ENCODE data around the gene DAZL. TPM values are rescaled to one million over a fixed set of nuclear protein-coding genes. Genes with fewer than 3 reads are reported as not detected.

Gene DAZL
- total RNA-seq, 1 experiment from 2014 or later, result not detected

DNA sequence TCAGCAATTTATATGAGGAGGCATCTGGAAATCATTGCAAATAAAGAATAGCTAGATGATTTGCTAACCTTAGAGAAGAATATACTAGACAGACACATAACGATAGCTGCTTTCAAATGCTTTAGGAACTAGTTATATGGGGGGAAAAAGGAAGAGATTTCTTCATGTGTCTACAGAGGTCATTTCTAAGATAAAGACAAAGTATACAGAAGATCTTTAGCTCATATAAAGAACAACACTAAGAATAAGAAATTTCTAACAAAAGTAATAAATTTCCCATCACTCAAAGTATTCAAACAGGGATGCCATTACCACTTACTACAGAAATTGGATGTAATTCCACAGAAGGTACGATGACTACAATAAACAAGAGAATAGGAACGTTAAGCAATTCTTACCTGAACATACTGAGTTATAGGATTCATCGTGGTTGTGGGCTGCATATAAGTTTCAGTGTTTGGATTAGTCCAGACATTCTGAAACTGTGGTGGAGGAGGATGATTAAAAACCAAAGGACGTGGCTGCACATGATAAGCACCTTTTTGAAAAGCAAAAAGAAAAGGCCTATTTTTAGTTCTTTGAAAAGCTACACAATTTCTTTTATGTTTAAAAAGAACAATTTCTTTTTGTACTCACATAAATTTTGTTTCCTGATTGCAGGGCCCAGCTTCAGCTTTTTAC, 8.7 kb downstream of the DAZL start:
- DNase-seq (ENCODE audit: low read depth), result no peak

DNA sequence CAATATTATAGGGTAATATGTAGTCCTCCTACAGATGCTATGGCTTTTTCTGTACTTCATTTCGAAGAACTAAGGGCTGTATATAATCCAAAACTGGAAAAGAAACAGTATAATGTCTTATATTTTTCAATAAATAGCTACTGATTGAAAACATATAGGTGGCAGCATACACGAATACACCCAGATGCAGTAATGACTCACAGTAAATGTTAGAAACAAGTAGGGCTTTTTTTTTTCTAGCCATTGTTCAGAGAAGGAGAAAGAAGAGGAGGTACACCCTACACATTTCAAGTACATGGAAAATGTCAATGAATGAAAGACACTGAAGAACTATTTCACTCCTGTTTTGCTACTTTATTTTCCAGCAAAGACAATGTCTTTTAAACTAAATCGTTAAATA, 9.4 kb downstream of the DAZL start:
- DNase-seq (ENCODE audit: low read depth), result peak; percentile 6

DNA sequence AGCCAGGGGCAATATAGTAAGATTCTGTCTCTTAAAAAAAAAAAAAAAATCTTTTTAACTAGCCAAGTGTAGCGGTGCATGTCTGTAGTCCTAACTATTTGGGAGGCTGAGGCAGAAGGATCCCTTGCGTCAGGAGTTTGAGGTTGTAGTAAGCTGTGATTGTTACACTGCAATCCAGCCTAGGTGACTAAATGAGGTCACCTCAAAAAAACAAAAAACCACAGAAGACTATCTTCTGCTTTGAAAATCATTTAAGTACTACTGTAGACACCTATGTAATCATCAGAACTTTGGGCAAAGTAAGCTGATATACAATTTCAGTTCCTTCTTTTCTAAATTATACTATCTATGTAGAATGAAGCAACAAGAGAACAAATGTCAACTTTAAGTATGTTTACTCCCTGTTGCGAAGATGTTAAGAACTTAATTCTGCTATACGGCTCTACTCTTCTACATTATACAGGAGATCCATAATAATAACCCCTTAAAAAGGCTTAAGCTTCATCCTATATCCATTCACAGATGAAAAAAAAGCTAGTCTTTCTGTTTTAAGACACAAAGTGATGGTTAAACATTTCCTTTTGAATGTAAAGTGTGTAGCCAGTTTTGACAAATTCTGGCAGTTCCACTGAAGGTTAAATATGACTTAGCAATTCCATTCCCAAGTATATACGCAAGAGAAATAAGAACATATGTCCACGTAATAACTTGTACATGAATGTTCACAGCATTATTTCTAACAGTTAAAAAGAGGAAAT, 15.2 kb downstream of the DAZL start:
- DNase-seq (ENCODE audit: low read depth), result no peak

DNA sequence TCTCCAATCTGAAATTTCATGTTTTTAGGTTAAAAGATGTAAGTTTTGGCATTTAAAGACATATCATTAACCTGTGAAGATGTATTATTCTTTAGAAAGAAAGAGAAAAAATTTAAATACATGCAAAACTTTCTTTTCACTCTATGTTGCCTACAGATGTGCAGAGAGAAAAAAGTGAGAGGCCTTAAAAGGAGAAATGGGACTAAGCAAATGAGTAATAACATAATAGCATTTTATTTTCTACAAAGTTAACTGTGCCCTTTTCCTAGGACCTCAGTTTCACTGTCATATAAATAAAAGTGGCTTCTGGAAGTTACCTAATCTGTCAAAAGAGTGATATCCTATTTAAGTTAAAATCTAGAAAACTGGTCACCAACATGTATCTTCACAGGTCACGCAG, 16.1 kb downstream of the DAZL start:
- DNase-seq (ENCODE audit: low read depth), result no peak

DNA sequence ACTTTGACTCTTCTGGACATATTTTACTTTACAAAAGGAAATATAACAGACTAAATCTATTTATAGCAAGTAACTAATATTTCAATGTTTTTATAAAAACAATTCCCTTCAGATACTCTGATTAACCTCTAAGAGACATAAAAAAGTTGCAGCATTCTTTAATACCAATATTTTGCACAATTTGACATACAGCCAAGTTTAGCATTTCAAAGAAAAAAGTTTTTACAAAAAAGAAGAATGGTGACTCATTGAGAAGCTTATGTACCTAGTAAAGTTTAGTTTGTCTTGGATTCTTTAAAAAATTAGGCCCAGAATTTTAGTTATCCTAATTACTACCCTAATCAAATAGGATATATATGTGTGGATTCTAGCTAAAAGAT, 17.6 kb downstream of the DAZL start:
- DNase-seq (ENCODE audit: low read depth), result no peak

DNA sequence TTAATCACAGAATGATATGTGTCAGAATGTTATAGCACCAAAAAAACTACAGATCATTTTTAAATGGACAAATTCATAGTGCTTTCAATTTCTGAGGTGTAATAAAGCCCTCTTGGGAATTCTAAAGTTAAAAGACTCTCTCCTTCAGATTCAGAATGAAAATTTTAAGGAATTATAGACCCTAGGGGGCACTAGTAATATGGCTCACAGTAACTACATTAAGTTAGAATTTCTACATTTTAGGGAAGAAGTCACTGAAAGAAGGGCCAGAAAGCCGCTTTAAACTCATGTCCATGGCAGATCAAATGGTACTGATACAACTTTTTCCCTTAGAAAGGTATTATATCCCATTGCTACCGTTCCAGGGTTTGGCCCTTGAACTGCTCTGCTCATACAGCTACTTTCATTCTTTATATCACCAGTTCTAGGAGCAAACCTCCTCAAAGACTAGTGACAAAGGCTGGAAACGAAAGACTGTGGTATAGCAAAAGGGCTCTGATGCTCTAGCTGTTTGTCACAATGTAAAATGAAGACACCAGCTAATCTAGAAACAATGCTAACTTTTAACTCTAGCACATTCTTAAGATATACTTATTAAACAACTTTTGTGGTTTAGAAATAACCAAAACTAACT, 18.1 kb downstream of the DAZL start:
- DNase-seq (ENCODE audit: low read depth), result no peak

DNA sequence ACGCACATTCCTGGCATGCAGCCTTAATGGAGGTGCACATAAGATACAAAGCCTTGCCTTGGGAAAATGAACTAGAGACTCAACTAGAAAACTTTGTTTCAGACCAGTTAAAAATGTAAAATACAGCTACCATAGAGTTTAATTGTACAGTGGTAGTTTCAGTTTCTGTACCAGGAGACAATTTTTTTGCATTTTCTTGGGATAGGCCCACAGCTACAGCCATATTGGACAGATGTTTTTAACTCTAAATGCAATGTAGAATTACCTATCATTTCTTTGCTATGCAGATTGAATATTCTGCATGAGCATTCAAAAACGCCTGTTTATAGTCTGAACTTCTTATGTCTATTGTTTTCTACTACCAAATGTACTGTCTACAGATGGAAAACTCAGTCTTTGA, 20.3 kb downstream of the DAZL start:
- no peak for DNase-seq (ENCODE audit: low read depth)

DNA sequence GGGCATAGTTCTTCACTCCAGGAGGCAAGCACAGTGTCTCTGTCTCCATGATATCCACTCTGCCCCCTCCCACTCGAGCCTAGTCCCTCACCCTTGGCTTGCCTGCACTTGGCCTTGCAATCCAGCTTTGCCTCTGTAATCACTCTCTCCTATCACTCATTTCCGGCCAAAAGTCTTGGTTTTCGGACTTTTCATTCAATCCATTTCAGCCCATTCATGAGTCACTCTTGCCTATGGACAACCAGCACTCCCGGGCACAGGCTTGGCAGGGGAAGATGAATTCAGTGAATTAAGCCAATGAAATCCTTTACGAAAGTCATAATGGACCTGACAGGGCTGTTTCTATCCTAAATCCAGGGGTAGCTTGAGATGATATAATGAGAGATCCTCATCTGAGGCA, 21.7 kb downstream of the DAZL start:
- peak; percentile 77 for DNase-seq (ENCODE audit: low read depth)

DNA sequence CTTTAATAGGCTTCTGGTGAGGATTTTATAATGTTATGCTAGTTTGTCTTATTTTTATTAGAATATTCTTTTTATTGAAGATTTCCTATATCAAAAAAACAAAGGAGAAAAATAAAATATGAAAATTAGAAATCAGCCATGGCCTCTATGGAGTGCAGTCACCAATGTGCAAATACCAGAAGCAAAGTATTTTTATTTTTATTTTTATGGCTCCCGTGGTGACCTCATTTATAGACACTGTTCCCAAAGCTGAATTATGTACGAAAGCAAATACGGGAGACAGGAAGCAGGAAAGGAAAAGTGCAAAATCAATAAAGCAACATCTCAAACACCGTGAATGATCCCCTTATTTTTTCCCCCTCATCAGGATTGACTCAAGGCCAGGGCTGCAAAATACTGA, 35.1 kb downstream of the DAZL start:
- no peak for DNase-seq (ENCODE audit: low read depth)

DNA sequence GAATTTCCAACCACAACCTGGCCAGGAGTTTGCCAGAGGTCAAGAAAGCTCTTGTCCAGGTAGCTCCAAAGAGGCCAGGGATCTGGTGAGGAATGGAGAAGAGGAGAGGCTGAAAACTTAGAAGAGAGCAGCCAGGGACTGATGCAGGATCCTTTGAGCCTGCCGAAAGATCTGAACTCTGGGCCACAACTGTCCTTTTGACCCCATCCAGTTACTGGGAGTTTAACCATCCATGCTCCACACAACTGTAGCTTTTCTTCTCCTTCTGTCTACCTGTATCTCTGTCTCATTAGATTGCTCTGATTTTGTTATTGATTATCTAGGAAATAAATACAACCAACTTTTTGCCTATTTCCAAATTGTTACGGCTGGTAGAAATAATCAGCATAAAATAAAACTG, 36.7 kb downstream of the DAZL start:
- DNase-seq (ENCODE audit: low read depth), result no peak

DNA sequence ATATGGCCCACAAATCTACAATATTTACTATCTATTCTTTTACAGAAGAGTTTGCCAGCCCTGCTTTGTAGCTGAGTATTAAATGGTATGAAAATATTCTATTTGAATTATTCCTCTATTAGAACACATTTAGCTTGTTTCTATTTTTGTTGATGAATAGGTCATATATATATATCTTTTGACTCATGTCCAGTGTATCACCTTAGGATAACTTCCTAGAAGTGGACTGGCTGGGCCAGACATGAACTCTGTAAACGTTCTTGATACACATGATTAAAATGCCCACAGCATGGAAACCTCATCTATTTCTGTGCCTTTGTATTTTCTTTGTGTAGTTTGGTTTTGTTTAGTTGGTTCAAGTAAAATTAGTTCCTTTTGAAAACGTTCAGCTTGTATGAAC, 37.1 kb downstream of the DAZL start:
- DNase-seq (ENCODE audit: low read depth), result no peak

DNA sequence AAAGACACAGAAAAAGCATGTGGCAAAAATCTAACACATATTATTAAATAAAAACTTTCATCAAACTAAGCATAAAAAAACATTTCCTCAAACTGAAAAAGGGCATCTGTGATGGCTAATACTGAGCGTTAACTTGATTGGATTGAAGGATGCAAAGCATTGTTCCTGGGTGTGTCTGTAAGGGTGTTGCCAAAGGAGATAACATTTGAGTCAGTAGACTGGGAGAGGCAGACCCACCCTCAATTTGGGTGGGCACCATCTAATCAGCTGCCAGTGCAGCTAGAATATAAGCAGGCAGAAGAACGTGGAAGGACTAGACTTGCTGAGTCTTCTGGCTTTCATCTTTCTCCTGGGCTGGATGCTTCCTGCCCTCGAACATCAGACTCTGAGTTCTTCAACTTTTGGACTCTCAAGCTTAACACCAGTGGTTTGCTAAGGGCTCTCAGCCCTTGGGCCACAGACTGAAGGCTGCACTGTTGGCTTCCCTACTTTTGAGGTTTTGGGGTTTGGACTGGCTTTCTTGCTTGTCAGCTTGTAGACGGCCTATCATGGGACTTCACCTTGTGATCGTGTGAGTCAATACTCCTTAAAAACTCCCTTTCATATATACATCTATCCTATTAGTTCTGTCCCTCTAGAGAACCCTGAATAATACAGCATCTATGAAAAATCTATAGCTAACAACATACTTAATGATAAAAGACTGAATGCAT, 45.4 kb downstream of the DAZL start:
- DNase-seq (ENCODE audit: low read depth), result no peak

DNA sequence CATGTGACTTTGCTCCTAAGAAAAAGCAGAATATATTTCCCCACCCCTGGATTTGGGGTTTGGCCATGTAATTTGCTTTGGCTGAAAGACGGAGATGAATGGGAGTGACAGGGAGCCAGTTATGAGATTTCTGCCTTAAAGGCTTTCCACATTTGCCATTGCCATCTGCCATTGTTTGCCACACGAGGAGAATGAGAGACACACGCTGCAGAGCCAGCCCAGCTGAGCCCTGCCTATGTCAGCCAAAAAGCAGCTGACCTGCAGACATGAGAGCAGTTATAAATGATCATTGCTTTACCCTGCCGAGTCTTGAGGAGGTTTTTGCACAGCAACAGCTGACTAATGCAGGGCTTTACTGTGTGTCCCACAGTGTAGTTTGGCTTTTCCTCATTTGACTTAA, 51.1 kb downstream of the DAZL start:
- no peak for DNase-seq (ENCODE audit: low read depth)

DNA sequence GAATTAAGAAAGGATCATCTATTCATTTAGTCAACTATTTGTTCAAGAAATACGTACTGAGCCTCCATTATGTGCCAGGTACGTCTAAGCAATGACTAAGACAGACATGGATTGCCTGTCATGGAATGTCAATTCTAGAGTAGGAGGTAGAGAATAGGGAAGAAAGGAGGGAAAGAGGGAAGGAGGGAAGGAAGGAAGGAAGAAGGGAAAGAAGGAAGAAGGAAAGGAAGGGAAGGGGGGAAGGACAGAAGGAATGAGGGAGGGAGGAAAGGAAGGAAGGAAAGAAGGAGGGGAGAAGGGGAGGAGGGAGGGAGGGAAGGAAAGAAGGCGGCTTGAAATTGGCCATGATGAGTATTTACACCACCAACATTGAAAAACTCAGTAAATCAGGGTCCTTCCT, 52.5 kb downstream of the DAZL start:
- no peak for DNase-seq (ENCODE audit: low read depth)

DNA sequence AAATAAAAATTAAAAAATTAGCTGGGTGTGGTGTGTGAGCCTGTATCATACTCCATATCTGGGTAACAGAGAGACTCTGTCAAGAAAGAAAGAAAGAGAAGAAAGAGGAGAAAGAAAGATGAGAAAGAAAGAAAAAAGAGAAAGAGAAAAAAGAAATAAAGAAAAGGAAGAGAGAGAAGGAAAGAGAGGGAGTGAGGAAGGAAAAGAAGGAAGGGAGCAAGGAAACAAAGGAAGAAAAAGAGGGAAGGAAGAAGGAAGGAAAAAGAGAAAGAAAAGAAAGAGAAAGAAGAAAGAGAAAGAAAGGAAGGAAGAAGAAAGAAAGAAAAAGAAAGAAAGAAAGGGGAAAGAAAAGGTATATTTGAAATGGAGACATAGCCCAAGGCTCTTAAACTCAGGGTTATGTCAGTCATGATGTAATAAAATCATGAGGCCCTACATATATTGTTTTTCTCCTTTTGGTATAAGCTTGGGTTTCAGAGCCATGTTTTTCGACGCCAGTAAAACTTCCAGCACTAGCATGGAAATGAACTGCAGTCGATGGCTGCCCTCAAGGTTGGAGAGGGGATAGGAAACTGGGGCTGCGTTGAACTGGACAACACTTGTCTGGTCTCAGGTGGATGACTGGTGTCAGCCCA, 53.8 kb downstream of the DAZL start:
- no peak for DNase-seq (ENCODE audit: low read depth)

DNA sequence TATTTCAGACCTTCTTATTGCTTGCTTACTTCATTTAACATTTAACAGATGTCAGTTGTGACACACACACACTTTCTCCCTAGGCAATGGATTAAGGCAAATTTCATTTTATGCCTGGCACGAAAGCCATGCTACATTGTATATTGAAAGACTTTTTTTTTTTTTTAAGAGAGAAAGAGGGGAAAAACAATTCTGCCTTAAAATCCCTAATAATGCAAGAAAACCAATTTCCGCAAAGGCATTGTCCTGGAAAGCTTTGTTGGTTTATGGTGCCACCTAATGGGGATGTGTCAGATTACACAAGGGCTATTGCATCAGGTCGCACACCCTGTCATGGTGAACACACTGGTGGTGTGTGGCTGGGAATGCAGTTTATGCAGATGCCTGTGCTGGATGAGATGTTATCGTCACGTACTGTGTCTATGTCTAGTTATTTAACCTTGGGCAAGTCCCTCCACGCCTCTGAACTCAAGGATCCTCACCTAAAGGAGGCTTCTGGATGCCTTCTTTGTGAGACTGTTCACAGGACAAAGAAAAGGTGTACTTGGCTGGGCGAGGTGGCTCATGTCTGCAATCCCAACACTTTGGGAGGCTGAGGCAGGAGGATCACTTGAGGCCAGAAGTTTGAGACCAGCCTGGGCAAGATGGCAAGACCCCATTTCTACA, 54.4 kb downstream of the DAZL start:
- peak; percentile 83 for DNase-seq (ENCODE audit: low read depth)

DNA sequence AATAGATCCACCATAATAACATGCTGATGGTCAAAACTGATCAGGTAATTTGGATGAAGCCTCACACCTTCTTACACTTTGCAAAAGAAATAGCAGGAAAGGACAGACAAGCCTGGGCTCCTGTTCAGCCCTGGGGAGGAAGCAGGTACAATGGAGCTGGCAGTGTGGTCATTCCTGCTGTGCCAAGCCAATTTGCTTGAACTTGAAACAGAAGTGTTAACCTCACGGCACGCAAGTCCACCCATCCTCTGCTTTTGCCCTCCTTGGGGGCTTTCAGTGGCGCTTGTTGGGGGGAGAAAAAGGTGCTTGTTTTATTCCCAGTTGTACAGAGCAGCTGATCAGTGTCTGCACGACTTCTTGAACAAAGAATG, 54.9 kb downstream of the DAZL start:
- no peak for DNase-seq (ENCODE audit: low read depth)

DNA sequence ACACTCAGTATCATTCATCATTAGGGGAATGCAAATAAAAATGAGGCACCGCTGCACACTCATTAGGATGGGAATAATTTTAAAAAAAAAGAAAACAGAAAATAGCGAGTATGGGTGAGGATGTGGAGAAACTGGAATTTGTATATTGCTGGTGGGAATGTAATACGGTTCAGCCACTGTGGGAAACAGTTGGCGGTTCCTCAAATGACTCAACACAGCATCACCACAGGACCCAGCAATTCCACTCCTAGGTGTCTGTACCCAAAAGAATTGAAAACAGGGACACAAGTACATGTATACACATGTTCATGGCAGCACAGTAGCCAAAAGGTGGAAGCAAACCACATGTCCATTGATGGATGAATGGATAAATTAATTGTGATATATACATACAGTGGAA, 56.5 kb downstream of the DAZL start:
- peak; percentile 88 for DNase-seq (ENCODE audit: low read depth)

DNA sequence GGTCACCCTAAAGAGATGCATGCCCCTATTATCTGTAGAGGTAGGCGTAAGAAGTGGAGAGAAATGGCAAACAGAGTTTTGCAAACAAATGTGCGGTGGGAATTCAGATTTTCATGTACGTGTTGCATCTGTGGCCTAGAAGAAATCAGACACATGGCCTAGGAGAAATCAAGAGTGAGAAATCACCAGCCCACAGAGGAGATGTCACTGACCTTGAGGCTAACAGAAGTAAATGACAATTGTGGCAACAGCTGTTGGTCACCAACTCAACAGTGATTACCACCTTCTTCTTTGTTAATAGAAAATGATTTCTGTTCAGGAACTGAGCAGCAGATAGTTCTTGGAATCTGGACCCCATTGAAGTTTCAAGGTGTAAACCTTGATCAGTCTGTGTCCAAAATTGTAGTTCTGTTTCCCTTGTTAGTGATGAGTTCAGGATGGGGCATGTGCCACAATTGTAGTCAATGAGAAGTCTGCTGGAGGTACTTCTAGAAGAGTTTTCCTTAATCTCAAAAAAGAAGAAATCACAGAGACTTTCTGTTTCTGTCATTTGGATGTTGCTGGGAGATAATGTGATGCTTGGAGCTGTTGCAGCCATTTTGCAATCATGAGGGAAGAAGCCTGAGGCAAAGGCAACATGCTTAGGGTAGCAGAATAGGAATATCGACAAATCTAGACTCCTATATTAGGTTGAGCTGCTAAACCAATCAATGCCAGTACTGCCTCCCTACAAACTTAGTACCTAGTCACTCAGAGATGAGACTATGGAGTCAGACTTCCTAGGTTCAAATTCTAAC, 57.5 kb downstream of the DAZL start:
- no peak for DNase-seq (ENCODE audit: low read depth)

DNA sequence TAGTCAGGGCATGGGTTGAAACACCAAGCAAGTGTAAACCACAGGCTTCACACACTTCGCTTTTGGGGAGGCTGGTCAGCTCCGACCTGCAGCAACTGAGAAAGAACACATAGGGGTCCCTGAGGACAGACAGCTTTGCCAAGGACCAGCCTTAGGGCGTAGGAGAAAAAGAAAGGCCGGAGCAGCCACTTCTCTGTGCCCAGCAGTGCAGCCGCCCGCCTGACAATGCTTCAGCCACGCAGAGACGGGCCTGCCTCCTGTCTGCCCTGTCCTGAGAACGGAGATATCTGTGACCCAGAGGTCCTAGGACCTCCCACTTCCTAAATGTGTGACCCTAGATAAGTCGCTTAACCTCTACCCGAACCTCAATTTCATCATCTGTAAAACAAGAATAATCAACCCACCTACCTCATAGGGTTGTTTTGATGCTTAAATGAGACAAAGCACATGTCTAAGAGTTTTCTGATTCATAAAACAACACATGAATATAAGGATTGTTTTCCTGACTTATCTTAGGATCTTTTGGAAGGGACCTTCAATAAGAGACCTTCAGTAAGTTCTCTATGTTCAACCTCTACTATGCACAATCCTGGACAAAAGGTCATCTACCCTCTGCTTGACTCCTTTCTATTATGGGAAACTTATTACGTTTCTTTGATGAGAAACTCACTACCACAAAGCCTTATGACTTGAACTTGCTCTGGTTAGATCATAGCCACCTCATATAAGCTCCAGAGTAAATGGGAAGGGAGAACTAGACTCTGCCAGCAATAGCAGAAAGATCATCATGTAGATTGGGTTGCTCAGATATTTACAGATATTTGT, 58.8 kb downstream of the DAZL start:
- DNase-seq (ENCODE audit: low read depth), result no peak
